DOHH2 (cell line): Measurements from ENCODE around the gene FAM135A.
"Not testable (repeated sequence)": the region's sequence is repeated elsewhere in the genome, so short reads cannot be mapped to it uniquely, and the experiment has no call there.

Experiments
- H3F3A ChIP-seq: fragments of 200-600 bp; sonication (generic), shearing (Covaris generic); 2 replicates; pipeline ENCODE4 v1.6.0; 2016; ENCODE audit warnings: antibody characterized with exemption, mild to moderate bottlenecking; ENCODE audit not compliant: control insufficient read depth, insufficient read depth
- H3K27ac ChIP-seq: fragments of 200-600 bp; sonication (generic); 2 replicates; pipeline ENCODE4 v1.5.1; 2014; ENCODE audit warnings: low read depth, mild to moderate bottlenecking, low read length, moderate library complexity
- H3K27me3 ChIP-seq: fragments of 200-600 bp; sonication (generic); 2 replicates; pipeline ENCODE4 v1.6.1; 2014; ENCODE audit warnings: mild to moderate bottlenecking, low read length, mixed read lengths; ENCODE audit not compliant: control insufficient read depth
- H3K36me3 ChIP-seq: fragments of 200-600 bp; sonication (generic); 2 replicates; pipeline ENCODE4 v1.6.1; 2014; ENCODE audit warnings: mild to moderate bottlenecking, low read length, moderate library complexity, mixed read lengths; ENCODE audit not compliant: control insufficient read depth
- H3K4me1 ChIP-seq: fragments of 200-600 bp; sonication (generic); 2 replicates; pipeline ENCODE4 v1.6.1; 2014; ENCODE audit warnings: mild to moderate bottlenecking, low read length, mixed read lengths; ENCODE audit not compliant: control insufficient read depth
- H3K4me2 ChIP-seq: fragments of 200-600 bp; sonication (generic); 2 replicates; pipeline ENCODE4 v1.6.0; 2014; ENCODE audit warnings: mild to moderate bottlenecking, low read length, moderate library complexity
- H3K4me3 ChIP-seq: fragments of 200-600 bp; sonication (generic); 2 replicates; pipeline ENCODE4 v1.5.1; 2014; ENCODE audit warnings: mild to moderate bottlenecking, low read length, mixed read lengths
- H3K79me2 ChIP-seq: fragments of 200-600 bp; sonication (generic); 2 replicates; pipeline ENCODE4 v1.6.1; 2014; ENCODE audit warnings: mild to moderate bottlenecking, low read length, mixed read lengths; ENCODE audit not compliant: control insufficient read depth
- H3K9me2 ChIP-seq: fragments of 200-600 bp; sonication (generic); replicated peaks from 2 replicates; pipeline ENCODE4 v1.6.1; 2014; ENCODE audit warnings: mild to moderate bottlenecking, low read length, mixed read lengths; ENCODE audit not compliant: control insufficient read depth
- H3K9me3 ChIP-seq: fragments of 200-600 bp; sonication (generic); 2 replicates; pipeline ENCODE4 v1.6.1; 2014; ENCODE audit warnings: antibody characterized with exemption, low read length, mixed read lengths; ENCODE audit not compliant: control insufficient read depth, insufficient read depth
- H4K20me1 ChIP-seq: fragments of 200-600 bp; sonication (generic); 2 replicates; pipeline ENCODE4 v1.6.0; 2014; ENCODE audit warnings: low read depth, mild to moderate bottlenecking, antibody characterized with exemption, low read length, moderate library complexity; ENCODE audit not compliant: control insufficient read depth, insufficient read depth
- CTCF ChIP-seq: fragments of 200-600 bp; sonication (generic); IDR thresholded peaks from one replicate; pipeline ENCODE4 v1.5.1; 2014; ENCODE audit warnings: antibody characterized with exemption, mild to moderate bottlenecking, low read depth, low read length; ENCODE audit not compliant: poor library complexity, severe bottlenecking
- EZH2phosphoT487 ChIP-seq: fragments of 200-600 bp; sonication (generic); IDR thresholded peaks from 2 replicates; pipeline ENCODE4 v1.6.1; 2017; ENCODE audit warnings: borderline replicate concordance, mild to moderate bottlenecking, antibody characterized with exemption, low read length, moderate library complexity, mixed read lengths

The FAM135A gene

GRCh38 chr6:70552974-70553373, 139.7 kb downstream of the FAM135A start:
- Histone ChIP-seq H3K27me3 (no peaks in the 10 kb centered on the region), H4K20me1 (no peaks in the 10 kb centered on the region), H3K4me1 (no peaks in the 10 kb centered on the region), H3K36me3 (no peaks in the 10 kb centered on the region), H3K4me2 (no peak overlapping the region), H3K9me2 (no peaks in the 10 kb centered on the region), H3K9me3 (no peaks in the 10 kb centered on the region), H3K27ac (no peak overlapping the region), H3F3A (no peaks in the 10 kb centered on the region), H3K79me2 (no peaks in the 10 kb centered on the region), H3K4me3 (no peak overlapping the region)
- TF ChIP-seq EZH2phosphoT487 (no peak), CTCF (no peak)

GRCh38 chr6:70557998-70558397, 144.7 kb downstream of the FAM135A start:
- H3K9me2 ChIP-seq: no peaks in the 10 kb centered on the region
- H3K4me3 ChIP-seq: no peak overlapping the region
- TF ChIP-seq EZH2phosphoT487 (no peak), CTCF (no peak)

GRCh38 chr6:70562401-70562800, 149.1 kb downstream of the FAM135A start:
- not testable (repeated sequence) for H3K27ac ChIP-seq, H3K27me3 ChIP-seq, H3K9me3 ChIP-seq, H3K4me1 ChIP-seq, H3K4me3 ChIP-seq, H3F3A ChIP-seq, H3K36me3 ChIP-seq, H3K79me2 ChIP-seq, H4K20me1 ChIP-seq, H3K9me2 ChIP-seq, H3K4me2 ChIP-seq

More at GRCh38 chr6:70557998-70558397, 144.7 kb downstream of the FAM135A start:
- Histone ChIP-seq H3K4me1 (no peaks in the 10 kb centered on the region), H3K4me2 (no peak overlapping the region), H3K79me2 (no peaks in the 10 kb centered on the region), H4K20me1 (no peaks in the 10 kb centered on the region), H3K36me3 (no peaks in the 10 kb centered on the region), H3K9me3 (no peaks in the 10 kb centered on the region), H3K27ac (no peak overlapping the region), H3F3A (no peaks in the 10 kb centered on the region), H3K27me3 (no peaks in the 10 kb centered on the region)

- Histone ChIP-seq H3K27ac (no peak overlapping the region), H3K36me3 (peaks cover 5% of the 10 kb centered on the region), H3K4me3 (no peak overlapping the region), H3K9me3 (no peaks in the 10 kb centered on the region), H3K27me3 (no peaks in the 10 kb centered on the region), H3F3A (no peaks in the 10 kb centered on the region), H3K9me2 (no peaks in the 10 kb centered on the region), H4K20me1 (no peaks in the 10 kb centered on the region), H3K79me2 (peaks cover 16% of the 10 kb centered on the region), H3K4me2 (no peak overlapping the region), H3K4me1 (peaks cover 10% of the 10 kb centered on the region)
- no peak for TF ChIP-seq CTCF
- TF ChIP-seq EZH2phosphoT487: no peak
Measured at GRCh38 chr6:70563530-70563929, 150.2 kb downstream of the FAM135A start.
